ENCODE results near the gene CSRNP3. TPM values are rescaled to one million over a fixed set of nuclear protein-coding genes. Genes with fewer than 3 reads are reported as not detected.

Gene CSRNP3
- total and polyA plus RNA-seq, 9 donors, result 2.9 to 16.2 (median 6.9) TPM

GRCh38 chr2:165500001-165500400 lies 30.5 kb downstream of the CSRNP3 start:
- no peaks in the 10 kb centered on the region for H3K9me3 ChIP-seq
- H3K36me3 ChIP-seq, result no peaks in the 10 kb centered on the region
- WGBS, 3 donors, result 95 to 98% (median 98%) methylated on average over 2 of the region's 2 CpGs
- TF ChIP-seq EP300 (IDR thresholded peaks at IDR 0.05), result no peak
- no peaks in the 10 kb centered on the region for H3K27me3 ChIP-seq
- H3K4me3 ChIP-seq, result no peak overlapping the region
- peaks cover 2% of the 10 kb centered on the region for H3K4me1 ChIP-seq (ENCODE audit: insufficient read depth)
- intact Hi-C loops (cut with DNase I), result no loop called here
- no peak overlapping the region for H3K27ac ChIP-seq
- no peak for DNase-seq

DNA sequence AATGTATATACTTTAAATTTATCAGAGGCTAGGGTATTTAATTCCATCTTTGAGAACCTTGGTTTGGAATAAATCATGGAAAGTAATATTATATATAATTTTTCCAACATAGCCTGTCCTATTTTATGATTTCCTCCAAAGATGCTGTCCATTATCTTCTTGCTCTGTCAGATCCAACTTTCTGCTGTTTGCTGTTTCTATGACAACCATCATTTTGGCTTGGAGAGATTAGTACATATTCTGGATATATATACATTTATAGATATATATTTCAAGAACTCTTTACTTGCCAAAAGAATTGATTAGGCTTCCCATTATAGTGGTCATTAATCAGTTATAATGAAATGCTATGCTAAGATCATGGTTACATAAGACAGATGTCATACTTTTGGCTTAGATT lies 31.3 kb downstream of the CSRNP3 start:
- H3K27me3 ChIP-seq, result no peaks in the 10 kb centered on the region
- H3K27ac ChIP-seq, result no peak overlapping the region
- H3K4me3 ChIP-seq, result no peak overlapping the region
- no peak for DNase-seq
- no peaks in the 10 kb centered on the region for H3K36me3 ChIP-seq
- no peaks in the 10 kb centered on the region for H3K9me3 ChIP-seq
- peaks cover 2% of the 10 kb centered on the region for H3K4me1 ChIP-seq (ENCODE audit: insufficient read depth)
- intact Hi-C loops (cut with DNase I), result no loop called here
- TF ChIP-seq EP300 (IDR thresholded peaks at IDR 0.05), result no peak
- TF ChIP-seq POLR2A (IDR thresholded peaks at IDR 0.05), result no peak
- TF ChIP-seq CTCF (IDR thresholded peaks at IDR 0.05), result no peak

DNA sequence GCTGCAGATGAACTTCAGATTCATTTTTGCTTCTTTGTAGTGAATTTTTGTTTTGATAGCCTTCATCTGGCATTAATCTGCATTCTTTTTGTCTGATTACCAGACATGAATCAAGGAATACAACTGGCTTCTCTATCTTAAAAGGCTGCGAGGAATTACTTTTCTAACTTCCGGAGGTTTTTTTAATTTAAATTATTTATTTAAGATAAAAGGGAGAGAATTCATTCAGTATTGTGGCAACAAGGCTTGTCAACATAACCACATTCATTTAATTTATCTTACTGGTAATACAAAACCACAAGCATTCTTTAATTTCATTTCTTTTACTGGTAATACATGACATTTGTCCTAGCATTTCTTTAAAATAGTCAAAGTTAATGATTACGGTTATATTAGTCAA lies 36.0 kb downstream of the CSRNP3 start:
- 16 to 42% (median 41%) methylated on average over 3 of the region's 3 CpGs for WGBS, 3 donors
- H3K4me3 ChIP-seq, result no peak overlapping the region
- H3K4me1 ChIP-seq (ENCODE audit: insufficient read depth), result no peaks in the 10 kb centered on the region
- no peak for TF ChIP-seq CTCF (IDR thresholded peaks at IDR 0.05)
- TF ChIP-seq POLR2A (IDR thresholded peaks at IDR 0.05), result no peak
- TF ChIP-seq EP300 (IDR thresholded peaks at IDR 0.05), result no peak
- no peaks in the 10 kb centered on the region for H3K9me3 ChIP-seq
- no peaks in the 10 kb centered on the region for H3K27me3 ChIP-seq
- no peak overlapping the region for H3K27ac ChIP-seq
- no peaks in the 10 kb centered on the region for H3K36me3 ChIP-seq
- intact Hi-C loops (cut with DNase I), result no loop called here
- no peak for DNase-seq

DNA sequence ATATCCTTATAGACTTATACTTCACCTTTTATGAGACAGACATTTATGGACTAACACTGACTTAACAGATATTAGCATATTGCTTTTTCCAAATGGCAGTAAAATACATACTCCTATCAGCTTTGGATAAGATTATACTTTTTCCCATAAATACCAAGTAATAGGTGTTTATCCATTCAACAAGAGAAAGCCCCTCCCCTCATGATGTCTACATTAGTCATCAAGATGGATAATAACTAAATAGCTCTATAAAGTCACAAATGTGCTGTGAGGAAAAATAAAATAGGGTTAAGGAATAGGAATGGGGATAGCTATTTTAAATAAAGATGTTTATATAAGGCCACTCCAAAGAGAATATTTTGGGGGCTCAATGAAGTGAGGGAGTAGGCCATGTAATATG lies 39.4 kb downstream of the CSRNP3 start:
- TF ChIP-seq CTCF (IDR thresholded peaks at IDR 0.05), result no peak
- no peak for TF ChIP-seq EP300 (IDR thresholded peaks at IDR 0.05)
- TF ChIP-seq POLR2A (IDR thresholded peaks at IDR 0.05), result no peak
- intact Hi-C loops (cut with DNase I), result no loop called here
- Histone ChIP-seq H3K36me3 (no peaks in the 10 kb centered on the region), H3K4me3 (no peak overlapping the region), H3K27ac (no peak overlapping the region), H3K27me3 (no peaks in the 10 kb centered on the region), H3K4me1 (ENCODE audit: insufficient read depth) (no peaks in the 10 kb centered on the region), H3K9me3 (no peaks in the 10 kb centered on the region)
- DNase-seq, result no peak

DNA sequence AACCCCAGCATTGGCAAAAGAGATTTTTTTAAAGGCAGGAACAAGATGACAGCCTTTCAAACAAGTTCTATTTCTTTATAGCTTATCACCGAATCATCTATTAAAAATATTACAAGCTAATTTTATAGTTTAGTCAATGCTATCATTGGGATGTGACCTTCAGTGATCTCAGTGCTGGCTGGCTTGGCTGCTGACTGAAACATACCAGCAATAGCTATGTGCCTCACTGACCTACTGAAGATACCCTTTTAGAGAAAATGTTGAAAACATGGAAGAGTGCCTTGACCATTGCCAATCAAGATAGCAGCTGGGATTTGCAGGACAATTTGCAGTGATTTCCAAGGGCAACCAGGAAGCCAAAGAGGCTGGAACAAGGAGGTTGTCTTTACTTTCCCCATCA lies 44.0 kb downstream of the CSRNP3 start:
- no peaks in the 10 kb centered on the region for H3K4me1 ChIP-seq (ENCODE audit: insufficient read depth)
- H3K27me3 ChIP-seq, result no peaks in the 10 kb centered on the region
- H3K36me3 ChIP-seq, result no peaks in the 10 kb centered on the region
- no peak overlapping the region for H3K4me3 ChIP-seq
- WGBS, 3 donors, result 74 to 81% (median 78%) methylated on average over 1 of the region's 1 CpG
- no peaks in the 10 kb centered on the region for H3K9me3 ChIP-seq
- no peak for TF ChIP-seq CTCF (IDR thresholded peaks at IDR 0.05)
- TF ChIP-seq POLR2A (IDR thresholded peaks at IDR 0.05), result no peak
- TF ChIP-seq EP300 (IDR thresholded peaks at IDR 0.05), result no peak
- no peak overlapping the region for H3K27ac ChIP-seq
- intact Hi-C loops (cut with DNase I), result no loop called here
- no peak for DNase-seq

Measured in ovary (tissue), 9 donors.